OCI-LY7 (cell line): ENCODE results near the gene RSPH9.

Source experiments
- CTCF ChIP-seq: fragments of 200-600 bp; sonication (generic); conservative IDR thresholded peaks from 2 replicates; pipeline ENCODE4 v1.5.1; 2014; ENCODE audit warnings: mild to moderate bottlenecking, antibody characterized with exemption, low read length, moderate library complexity, mixed read lengths
- EZH2phosphoT487 ChIP-seq: fragments of 200-600 bp; sonication (generic); IDR thresholded peaks from 2 replicates; pipeline ENCODE4 v1.6.1; 2018; ENCODE audit warnings: low read depth, borderline replicate concordance, mild to moderate bottlenecking, mixed run types, antibody characterized with exemption, low read length, moderate library complexity, mixed read lengths

- no peak for TF ChIP-seq CTCF
- TF ChIP-seq EZH2phosphoT487 = no peak
Measured at GRCh38 chr6:43720999-43721398, 76.2 kb downstream of the RSPH9 start.
